HEK293T (cell line): ENCODE data around the gene GMPPA.

ENCODE experiments used
- CTCF ChIA-PET: fragments of 350-600 bp; formaldehyde crosslinking; extraction: SDS; loops from one replicate; lab custom pipeline; 2021; ENCODE audit warnings: antibody characterized with exemption, inconsistent platforms; lab: Yijun Ruan, JAX
- POLR2A ChIA-PET: fragments of 350-600 bp; formaldehyde crosslinking; extraction: SDS; loops from one replicate; lab custom pipeline; 2020; ENCODE audit warnings: antibody characterized with exemption, inconsistent platforms; lab: Yijun Ruan, JAX
- DNase-seq: peaks from one replicate; pipeline ENCODE4 v3.0.0; 2012; ENCODE audit warnings: mixed read lengths; ENCODE audit errors: extremely low spot score
- ARNT ChIP-seq: fragments of 450-650 bp; IDR thresholded peaks from 2 replicates; pipeline ENCODE4 v1.6.1; 2017; ENCODE audit warnings: mild to moderate bottlenecking
- BHLHE40 ChIP-seq: fragments of 450-650 bp; IDR thresholded peaks from 2 replicates; pipeline ENCODE4 v1.6.1; 2016; ENCODE audit warnings: mild to moderate bottlenecking, moderate library complexity, borderline replicate concordance
- CTBP1 ChIP-seq: fragments of 450-650 bp; IDR thresholded peaks from 2 replicates; pipeline ENCODE4 v1.6.1; 2016; ENCODE audit warnings: borderline replicate concordance
- ELF4 ChIP-seq: fragments of 450-650 bp; IDR thresholded peaks from 2 replicates; pipeline ENCODE4 v1.6.1; 2017; ENCODE audit warnings: antibody characterized with exemption
- FOXA1 ChIP-seq: fragments of 450-650 bp; IDR thresholded peaks from 2 replicates; pipeline ENCODE4 v1.6.1; 2016; ENCODE audit warnings: mild to moderate bottlenecking
- FOXK2 ChIP-seq: fragments of 450-650 bp; IDR thresholded peaks from 2 replicates; pipeline ENCODE4 v1.6.1; 2016; ENCODE audit warnings: mild to moderate bottlenecking
- FOXM1 ChIP-seq: fragments of 450-650 bp; IDR thresholded peaks from 2 replicates; pipeline ENCODE4 v1.6.1; 2017; ENCODE audit warnings: mild to moderate bottlenecking, borderline replicate concordance
- HDGF ChIP-seq: fragments of 450-650 bp; IDR thresholded peaks from 2 replicates; pipeline ENCODE4 v1.6.1; 2017; ENCODE audit warnings: antibody characterized with exemption, borderline replicate concordance
- L3MBTL2 ChIP-seq: fragments of 450-650 bp; conservative IDR thresholded peaks from 2 replicates; pipeline ENCODE4 v1.6.1; 2016; ENCODE audit warnings: mild to moderate bottlenecking
- LEF1 ChIP-seq: fragments of 450-650 bp; IDR thresholded peaks from 2 replicates; pipeline ENCODE4 v1.6.1; 2017; ENCODE audit warnings: mild to moderate bottlenecking, borderline replicate concordance
- NFRKB ChIP-seq: fragments of 450-650 bp; IDR thresholded peaks from 2 replicates; pipeline ENCODE4 v1.6.1; 2016; ENCODE audit warnings: mild to moderate bottlenecking, moderate library complexity
- PKNOX1 ChIP-seq: fragments of 450-650 bp; IDR thresholded peaks from 2 replicates; pipeline ENCODE4 v1.6.1; 2016
- SP1 ChIP-seq: fragments of 450-650 bp; IDR thresholded peaks from 2 replicates; pipeline ENCODE4 v1.6.1; 2017
- SUZ12 ChIP-seq: fragments of 450-650 bp; IDR thresholded peaks from 2 replicates; pipeline ENCODE4 v1.6.1; 2016; ENCODE audit warnings: mild to moderate bottlenecking
- TARDBP ChIP-seq: fragments of 450-650 bp; IDR thresholded peaks from 2 replicates; pipeline ENCODE4 v1.6.1; 2016
- ZNF384 ChIP-seq: fragments of 450-650 bp; IDR thresholded peaks from 2 replicates; pipeline ENCODE4 v1.6.1; 2016

The GMPPA gene

GRCh38 chr2:219539926-219540678 is 41.4 kb downstream of the GMPPA start:
- POLR2A ChIA-PET, result no interaction called here
- TF ChIP-seq FOXA1, result no peak
- TF ChIP-seq LEF1, result no peak
- no peak for TF ChIP-seq NFRKB
- no peak for TF ChIP-seq PKNOX1
- TF ChIP-seq TARDBP, result no peak
- no peak for TF ChIP-seq ELF4
- no peak for TF ChIP-seq L3MBTL2
- TF ChIP-seq BHLHE40, result no peak
- no peak for TF ChIP-seq ARNT
- TF ChIP-seq HDGF, result no peak
- no peak for TF ChIP-seq FOXM1
- no peak for TF ChIP-seq SP1
- TF ChIP-seq ZNF384, result no peak
- TF ChIP-seq SUZ12, result no peak
- no peak for TF ChIP-seq CTBP1
- no peak for TF ChIP-seq FOXK2

GRCh38 chr2:219540784-219541504 is 42.3 kb downstream of the GMPPA start:
- CTCF ChIA-PET, result interaction anchor here (0.5 to 2.7 kb wide), 30 partner anchors 9 to 288 kb away, joined by 3 to 23 read pairs (median 4); partner anchors contain the start of genes ASIC4, STK11IP and TUBA4B
- DNase-seq, result no peak
- POLR2A ChIA-PET, result no interaction called here
- TF ChIP-seq BHLHE40 (no peak), FOXA1 (no peak), TARDBP (no peak), FOXM1 (no peak)

More at GRCh38 chr2:219539926-219540678, 41.4 kb downstream of the GMPPA start:
- DNase-seq, result no peak
- CTCF ChIA-PET, result interaction anchor here (0.9 to 2.2 kb wide), 11 partner anchors 14 to 136 kb away, joined by 3 to 23 read pairs (median 5); partner anchors contain the start of gene STK11IP

DNA sequence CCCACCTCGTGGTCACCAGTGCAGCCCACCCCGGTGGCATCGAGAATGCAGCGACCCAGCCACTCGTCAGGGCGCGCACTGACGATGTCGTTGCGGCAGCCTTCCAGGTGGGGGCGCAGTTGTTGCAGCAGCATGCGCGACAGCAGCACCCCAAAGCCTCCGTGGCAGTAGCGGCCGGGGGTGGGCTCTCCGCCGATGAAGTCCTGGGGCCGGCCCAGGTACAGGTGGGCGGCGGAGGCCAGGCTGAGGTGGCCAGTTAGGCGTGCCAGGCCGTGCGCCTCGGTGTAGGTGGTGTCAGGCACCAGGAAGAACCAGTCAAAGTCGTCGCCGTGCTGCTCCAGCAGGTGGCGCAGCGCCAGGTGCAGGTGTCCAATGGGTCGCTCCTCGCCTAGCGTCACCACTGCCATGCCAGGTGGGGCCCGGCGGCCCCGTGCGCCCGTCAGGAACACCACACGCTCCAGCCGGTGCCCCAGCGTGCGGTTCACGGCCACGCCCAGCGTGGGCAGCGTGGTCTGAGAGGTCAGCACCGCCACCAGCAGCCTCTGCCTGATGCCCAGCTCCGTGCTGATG is 43.0 kb downstream of the GMPPA start:
- ChIA-PET CTCF (interaction anchor here (0.5 to 2.7 kb wide), 33 partner anchors 8 to 589 kb away, joined by 3 to 23 read pairs (median 4); partner anchors contain the start of genes ASIC4, STK11IP and TUBA4B), POLR2A (interaction anchor here (2.0 kb wide), 1 partner anchor 56 kb away, joined by 9 read pairs; the partner anchor contains the start of gene STK11IP)
- peak; percentile 79 for DNase-seq
- TF ChIP-seq ELF4 (no peak), LEF1 (peak; percentile 37; the same call in 1 of the 2 replicates), NFRKB (no peak), ARNT (no peak), CTBP1 (peak; percentile 56; the same call in 1 of the 2 replicates), FOXK2 (no peak), BHLHE40 (no peak), L3MBTL2 (no peak), TARDBP (no peak), SUZ12 (no peak), HDGF (peak; percentile 86; the same call in 1 of the 2 replicates), PKNOX1 (no peak), FOXA1 (no peak), ZNF384 (no peak), SP1 (no peak), FOXM1 (no peak)

- ChIA-PET CTCF (interaction anchor here (0.6 to 2.7 kb wide), 3 partner anchors 33 to 931 kb away, joined by 3 to 13 read pairs (median 4); no protein-coding TSS in a partner anchor), POLR2A (interaction anchor here (0.8 to 2.0 kb wide), 7 partner anchors 19 to 186 kb away, joined by 3 to 9 read pairs (median 3); partner anchors contain the start of genes OBSL1 and STK11IP)
- peak; percentile 52 for DNase-seq
- TF ChIP-seq FOXM1, result no peak
- TF ChIP-seq NFRKB, result no peak
- TF ChIP-seq PKNOX1, result no peak
- TF ChIP-seq ELF4, result no peak
- TF ChIP-seq ZNF384, result no peak
- no peak for TF ChIP-seq ARNT
- no peak for TF ChIP-seq LEF1
- no peak for TF ChIP-seq SUZ12
- no peak for TF ChIP-seq BHLHE40
- no peak for TF ChIP-seq HDGF
- no peak for TF ChIP-seq FOXA1
- TF ChIP-seq CTBP1, result no peak
Measured at GRCh38 chr2:219542931-219543595, 44.4 kb downstream of the GMPPA start.
